ENCODE results near the gene TMEM100.
"Not testable (repeated sequence)": the region's sequence is repeated elsewhere in the genome, so short reads cannot be mapped to it uniquely, and the experiment has no call there.

TMEM100 gene

GRCh38 chr17:55687037-55687436, 35.6 kb downstream of the TMEM100 start:
- no peak for DNase-seq (ENCODE audit: low read depth)

- no peak for DNase-seq (ENCODE audit: low read depth)
Observed at GRCh38 chr17:55683550-55684315, 38.9 kb downstream of the TMEM100 start.

GRCh38 chr17:55681342-55681700, 41.3 kb downstream of the TMEM100 start:
- DNase-seq (ENCODE audit: low read depth) = no peak

- no peak for DNase-seq (ENCODE audit: low read depth)
Observed at GRCh38 chr17:55680686-55681341, 41.9 kb downstream of the TMEM100 start.

- no peak for DNase-seq (ENCODE audit: low read depth)
Observed at GRCh38 chr17:55677446-55677845, 45.2 kb downstream of the TMEM100 start.

- DNase-seq (ENCODE audit: low read depth) = no peak
Observed at GRCh38 chr17:55676274-55676673, 46.4 kb downstream of the TMEM100 start.

- no peak for DNase-seq (ENCODE audit: low read depth)
Observed at GRCh38 chr17:55673743-55674506, 48.7 kb downstream of the TMEM100 start.

- DNase-seq (ENCODE audit: low read depth) = no peak
Observed at GRCh38 chr17:55672585-55673501, 49.8 kb downstream of the TMEM100 start.

- not testable (repeated sequence) for DNase-seq (ENCODE audit: low read depth)
Observed at GRCh38 chr17:55672010-55672409, 50.7 kb downstream of the TMEM100 start.
